GM06990 (cell line): ENCODE measurements around the gene CAPN10.
"Not testable (repeated sequence)": the region's sequence is repeated elsewhere in the genome, so short reads cannot be mapped to it uniquely, and the experiment has no call there.

ENCODE experiments used
- DNase-seq: peaks from one replicate; pipeline ENCODE4 v3.0.0-alpha.2; 2011; ENCODE audit not compliant: insufficient read length; ENCODE audit errors: extremely low read depth
- H3K27me3 ChIP-seq: replicated peaks from 2 replicates; pipeline ENCODE4 v1.6.0; 2011; ENCODE audit warnings: low read length; ENCODE audit not compliant: control insufficient read depth, insufficient read depth
- H3K36me3 ChIP-seq: 2 replicates; pipeline ENCODE4 v1.5.1; 2011; ENCODE audit warnings: low read length; ENCODE audit not compliant: control insufficient read depth, insufficient read depth
- H3K4me3 ChIP-seq: replicated peaks from 2 replicates; pipeline ENCODE4 v1.5.1; 2011; ENCODE audit warnings: low read depth, mild to moderate bottlenecking, control low read depth, low read length
- CTCF ChIP-seq: IDR thresholded peaks from 2 replicates; pipeline ENCODE4 v1.5.1; 2011; ENCODE audit warnings: low read length, control low read depth, mild to moderate bottlenecking, inconsistent platforms; ENCODE audit not compliant: insufficient read depth, poor library complexity, severe bottlenecking

The CAPN10 gene

GRCh38 chr2:240586198-240586918 lies at the start of gene CAPN10:
CAPN10 (plus strand) TSS chr2:240586734; CDS start chr2:240586912, 178 bp downstream.
- peaks cover 16% of the 10 kb centered on the region for H3K36me3 ChIP-seq
- DNase-seq = peak; percentile 97
- no peaks in the 10 kb centered on the region for H3K27me3 ChIP-seq
- TF ChIP-seq CTCF = no peak
- H3K4me3 ChIP-seq = peak within 1 kb of the TSS; percentile 79

- H3K27me3 ChIP-seq = no peaks in the 10 kb centered on the region
- H3K4me3 ChIP-seq = no peak overlapping the region
- no peak for TF ChIP-seq CTCF
- DNase-seq = no peak
- H3K36me3 ChIP-seq = peaks cover 3% of the 10 kb centered on the region
These were observed 48.3 kb upstream of the CAPN10 start for GRCh38 chr2:240538031-240538780.

GRCh38 chr2:240539101-240539500 lies 47.4 kb upstream of the CAPN10 start:
- H3K27me3 ChIP-seq, DNase-seq, H3K4me3 ChIP-seq, H3K36me3 ChIP-seq: not testable (repeated sequence)

GRCh38 chr2:240539906-240540305 lies 46.6 kb upstream of the CAPN10 start:
- peaks cover 3% of the 10 kb centered on the region for H3K36me3 ChIP-seq
- H3K4me3 ChIP-seq = no peak overlapping the region
- DNase-seq = no peak
- TF ChIP-seq CTCF = no peak
- H3K27me3 ChIP-seq = no peaks in the 10 kb centered on the region

- H3K36me3 ChIP-seq = peaks cover 6% of the 10 kb centered on the region
- TF ChIP-seq CTCF = no peak
- H3K27me3 ChIP-seq = no peaks in the 10 kb centered on the region
- no peak overlapping the region for H3K4me3 ChIP-seq
- DNase-seq = no peak
These were observed 35.2 kb upstream of the CAPN10 start for GRCh38 chr2:240551288-240551687.

GRCh38 chr2:240551811-240552210 lies 34.7 kb upstream of the CAPN10 start:
- peaks cover 6% of the 10 kb centered on the region for H3K36me3 ChIP-seq
- no peak overlapping the region for H3K4me3 ChIP-seq
- no peaks in the 10 kb centered on the region for H3K27me3 ChIP-seq
- no peak for TF ChIP-seq CTCF
- no peak for DNase-seq
